Measurements from ENCODE around the gene PRSS21.

GRCh38 chr16:2776500-2777139 lies 40.4 kb upstream of the PRSS21 start:
- TF ChIP-seq POLR2A (IDR thresholded peaks at IDR 0.05) (no peak), CTCF (IDR thresholded peaks at IDR 0.05) (no peak), POLR2AphosphoS5 (IDR thresholded peaks at IDR 0.05) (no peak)

Measured in sigmoid colon (tissue), 4 donors.